Kidney (tissue), 14 donors: ENCODE data around the gene FGGY. TPM values are rescaled to one million over a fixed set of nuclear protein-coding genes. Genes with fewer than 3 reads are reported as not detected.

Experiments
- DNase-seq, 5 donors: peaks; one replicate each; pipeline ENCODE4 v3.0.0-alpha.2; 2013 to 2020
- FAIRE-seq: peaks from 2 replicates; lab custom pipeline; 2012; peaks lifted over from hg19 to GRCh38; lab: Jason Lieb, UNC
- H3K27ac ChIP-seq, 2 donors: one replicate each; pipeline ENCODE4 v1.7.0; 2013; ENCODE audit warnings: low read depth in 2 of 2, low read length in 2 of 2, inconsistent platforms in 1 of 2
- H3K27me3 ChIP-seq: one replicate; pipeline ENCODE4 v1.7.1; 2013; ENCODE audit warnings: low read length, inconsistent platforms; ENCODE audit not compliant: control insufficient read depth, insufficient read depth
- H3K36me3 ChIP-seq, 3 donors: one replicate each; pipeline versions ENCODE4 v1.7.0 to v1.7.1; 2013; ENCODE audit warnings: low read length in 3 of 3, control low read depth in 1 of 3, inconsistent platforms in 1 of 3; ENCODE audit not compliant: insufficient read depth in 3 of 3, control insufficient read depth in 2 of 3
- H3K4me1 ChIP-seq, 3 donors: one replicate each; pipeline versions ENCODE4 v1.7.0 to v1.7.1; 2013; ENCODE audit warnings: low read length in 3 of 3, inconsistent platforms in 1 of 3, low read depth in 1 of 3; ENCODE audit not compliant: control insufficient read depth in 2 of 3, insufficient read depth in 2 of 3
- H3K4me3 ChIP-seq, 3 donors: one replicate each; pipeline versions ENCODE4 v1.7.0 to v1.8.1; 2013; ENCODE audit warnings: low read length in 3 of 3, control low read depth in 1 of 3, inconsistent platforms in 1 of 3
- H3K9ac ChIP-seq, 3 donors: one replicate each; pipeline versions ENCODE4 v1.7.0 to v1.7.1; 2013; ENCODE audit warnings: low read length in 3 of 3, control low read depth in 1 of 3, inconsistent platforms in 1 of 3
- H3K9me3 ChIP-seq, 3 donors: one replicate each; pipeline versions ENCODE4 v1.7.0 to v1.7.1; 2013; ENCODE audit warnings: low read length in 3 of 3, control low read depth in 1 of 3, inconsistent platforms in 1 of 3; ENCODE audit not compliant: control insufficient read depth in 2 of 3, insufficient read depth in 1 of 3
- CTCF ChIP-seq: IDR thresholded peaks from 3 replicates; pipeline ENCODE4 v1.5.1; 2012; ENCODE audit warnings: mild to moderate bottlenecking, moderate library complexity, borderline replicate concordance; ENCODE audit not compliant: insufficient read depth; ENCODE audit errors: extremely low read depth
- intact Hi-C: fragments of 100-400 bp; cut with DNase I; formaldehyde crosslinking; loops from one replicate; pipeline ENCODE4 v1.11.1; 2022
- polyA plus RNA-seq: library from polyadenylated mRNA; stranded (reverse); fragments of 350-450 nt; fragmentation: Illumina TruSeq; extraction: RNeasy Lipid Tissue Mini Kit (QIAGEN cat#74804); gene quantifications from one replicate; pipeline ENCODE4 v1.2.3, GENCODE V29; 2014; ENCODE audit warnings: low read depth, low replicate concordance; ENCODE audit not compliant: insufficient read depth
- total RNA-seq: library from RNA; stranded (reverse); fragmentation: NEBNext Ultra II Directional; extraction: Animal tissue kit (Norgen Biotek cat#: 25700); gene quantifications from one replicate; pipeline ENCODE4 v1.2.1, GENCODE V29; 2021
- donor health status: control.
- donor health status: control.
- donor health status: control.
- donor health status: control.
- donor health status: control.
- donor health status: DM: yes; HTN: yes; CAD: no.
- donor health status: Normal renal cell carcinoma (clear cell type).

FGGY gene
- total and polyA plus RNA-seq, 2 donors from 2014 or later: 11.2 to 31.0 TPM

- H3K36me3 ChIP-seq: no peaks in the 10 kb centered on the region
- no peak overlapping the region for H3K27ac ChIP-seq
- FAIRE-seq (no peak), DNase-seq (no peak)
- intact Hi-C loops: no loop called here
- TF ChIP-seq CTCF: no peak
- no peaks in the 10 kb centered on the region for H3K4me1 ChIP-seq
- no peaks in the 10 kb centered on the region for H3K9me3 ChIP-seq
- no peak overlapping the region for H3K9ac ChIP-seq
- H3K4me3 ChIP-seq: no peak overlapping the region
- H3K27me3 ChIP-seq: no peaks in the 10 kb centered on the region
These were observed 472.2 kb downstream of the FGGY start for GRCh38 chr1:59768792-59769735.

GRCh38 chr1:59769736-59770095 is 472.8 kb downstream of the FGGY start:
- Histone ChIP-seq H3K4me3 (no peak overlapping the region), H3K27me3 (no peaks in the 10 kb centered on the region), H3K36me3 (no peaks in the 10 kb centered on the region), H3K9ac (no peak overlapping the region), H3K4me1 (no peaks in the 10 kb centered on the region), H3K27ac (no peak overlapping the region), H3K9me3 (no peaks in the 10 kb centered on the region)
- no peak for TF ChIP-seq CTCF
- intact Hi-C loops: no loop called here
- no peak for FAIRE-seq
- peak in 2 of 5 donors; percentile 22 to 38 for DNase-seq

GRCh38 chr1:59771361-59771760 is 474.5 kb downstream of the FGGY start:
- DNase-seq (no peak), FAIRE-seq (no peak)
- Histone ChIP-seq H3K27ac (no peak overlapping the region), H3K4me1 (no peaks in the 10 kb centered on the region), H3K9me3 (no peaks in the 10 kb centered on the region), H3K27me3 (no peaks in the 10 kb centered on the region), H3K9ac (no peak overlapping the region), H3K4me3 (no peak overlapping the region), H3K36me3 (no peaks in the 10 kb centered on the region)
- intact Hi-C loops: no loop called here
- TF ChIP-seq CTCF: no peak
